OCI-LY7 (cell line): ENCODE measurements around the gene OGDHL. TPM values are rescaled to one million over a fixed set of nuclear protein-coding genes. Genes with fewer than 3 reads are reported as not detected.

ENCODE experiments used
- BruUV-seq: library from RNA; stranded (reverse); fragments of 400-500 nt; replicated peaks from 2 replicates; lab custom pipeline; 2021; lab: Mats Ljungman, UMichigan
- CTCF ChIA-PET: fragments of 300-600 bp; sonication (Branson Sonifier 250); formaldehyde crosslinking; loops from one replicate; lab custom pipeline; 2022; ENCODE audit warnings: antibody characterized with exemption; ENCODE audit not compliant: unreplicated experiment; lab: Charles Lee
- POLR2A ChIA-PET: fragments of 300-600 bp; sonication (Branson Sonifier 250); formaldehyde crosslinking; loops from one replicate; lab custom pipeline; 2022; ENCODE audit warnings: antibody characterized with exemption; lab: Charles Lee
- DNase-seq: peaks from one replicate; pipeline ENCODE4 v3.0.0-alpha.2; 2015; ENCODE audit warnings: low spot score
- H2AFZ ChIP-seq: fragments of 200-600 bp; sonication (generic), shearing (Covaris generic); 2 replicates; pipeline ENCODE4 v1.6.1; 2014; ENCODE audit warnings: mild to moderate bottlenecking, antibody characterized with exemption, low read length, moderate library complexity
- H3K27ac ChIP-seq: fragments of 200-600 bp; sonication (generic); 2 replicates; pipeline ENCODE4 v1.5.1; 2014; ENCODE audit warnings: mixed run types, low read depth, mild to moderate bottlenecking, moderate library complexity, low read length, inconsistent platforms; ENCODE audit not compliant: poor library complexity, severe bottlenecking
- H3K36me3 ChIP-seq: fragments of 200-600 bp; sonication (generic); 2 replicates; pipeline ENCODE4 v1.6.1; 2014; ENCODE audit warnings: mild to moderate bottlenecking, antibody characterized with exemption, low read length, moderate library complexity, mixed read lengths; ENCODE audit not compliant: insufficient read depth
- H3K4me1 ChIP-seq: fragments of 200-600 bp; sonication (generic); 2 replicates; pipeline ENCODE4 v1.5.1; 2014; ENCODE audit warnings: mild to moderate bottlenecking, low read length; ENCODE audit not compliant: insufficient read depth, poor library complexity, severe bottlenecking
- H3K4me2 ChIP-seq: fragments of 200-600 bp; sonication (generic); 2 replicates; pipeline ENCODE4 v1.6.1; 2014; ENCODE audit warnings: mild to moderate bottlenecking, low read length
- H3K4me3 ChIP-seq: fragments of 200-600 bp; sonication (generic); 2 replicates; pipeline ENCODE4 v1.5.1; 2014; ENCODE audit warnings: mild to moderate bottlenecking, low read depth, low read length; ENCODE audit not compliant: poor library complexity, severe bottlenecking
- H3K79me2 ChIP-seq: fragments of 200-600 bp; sonication (generic); 2 replicates; pipeline ENCODE4 v1.6.1; 2016; ENCODE audit warnings: low read depth, mild to moderate bottlenecking, low read length, moderate library complexity, mixed read lengths; ENCODE audit not compliant: insufficient read depth
- H3K9me2 ChIP-seq: fragments of 200-600 bp; sonication (generic); 2 replicates; pipeline ENCODE4 v1.6.1; 2016; ENCODE audit warnings: mild to moderate bottlenecking, low read length, mixed read lengths; ENCODE audit not compliant: insufficient read depth
- H3K9me3 ChIP-seq: fragments of 200-600 bp; sonication (generic); 2 replicates; pipeline ENCODE4 v1.6.1; 2014; ENCODE audit warnings: mild to moderate bottlenecking, mixed run types, low read length, mixed read lengths
- H4K20me1 ChIP-seq: fragments of 200-600 bp; sonication (generic); 2 replicates; pipeline ENCODE4 v1.6.1; 2014; ENCODE audit warnings: mild to moderate bottlenecking, antibody characterized with exemption, low read length, moderate library complexity, mixed read lengths; ENCODE audit not compliant: insufficient read depth
- CTCF ChIP-seq: fragments of 200-600 bp; sonication (generic); conservative IDR thresholded peaks from 2 replicates; pipeline ENCODE4 v1.5.1; 2014; ENCODE audit warnings: mild to moderate bottlenecking, antibody characterized with exemption, low read length, moderate library complexity, mixed read lengths
- EZH2phosphoT487 ChIP-seq: fragments of 200-600 bp; sonication (generic); IDR thresholded peaks from 2 replicates; pipeline ENCODE4 v1.6.1; 2018; ENCODE audit warnings: low read depth, borderline replicate concordance, mild to moderate bottlenecking, mixed run types, antibody characterized with exemption, low read length, moderate library complexity, mixed read lengths
- intact Hi-C: fragments of 100-400 bp; cut with micrococcal nuclease; formaldehyde crosslinking; loops from one replicate; pipeline ENCODE4 v1.10.0; 2022; ENCODE audit not compliant: unreplicated experiment
- total RNA-seq, 2 experiments: library from RNA; depleted of rRNA in 1 of 2; stranded (reverse); fragments of >200 nt in 1 of 2; shearing (Covaris generic) in 1 of 2; gene quantifications; 2 replicates each; pipeline ENCODE4 v1.2.3, GENCODE V29; 2014 to 2022

OGDHL gene
- total RNA-seq, 2 experiments from 2014 or later, result 0.23 TPM; not detected in 1

- H3K4me1 ChIP-seq, result no peaks in the 10 kb centered on the region
- DNase-seq, result no peak
- H3K27ac ChIP-seq, result no peak overlapping the region
- no TSS peak for BruUV-seq
- ChIA-PET POLR2A (no interaction called here), CTCF (no interaction called here)
- no peak overlapping the region for H3K4me3 ChIP-seq
- H4K20me1 ChIP-seq, result no peaks in the 10 kb centered on the region
- no peaks in the 10 kb centered on the region for H3K79me2 ChIP-seq
- no peaks in the 10 kb centered on the region for H3K36me3 ChIP-seq
- intact Hi-C loops, result no loop called here
- no peak for TF ChIP-seq EZH2phosphoT487
- H3K4me2 ChIP-seq, result no peak overlapping the region
- no peak overlapping the region for H2AFZ ChIP-seq
- H3K9me2 ChIP-seq, result no peaks in the 10 kb centered on the region
- H3K9me3 ChIP-seq, result no peaks in the 10 kb centered on the region
Measured at GRCh38 chr10:49750546-49750945, 11.6 kb downstream of the OGDHL start.

- ChIA-PET POLR2A (no interaction called here), CTCF (interaction anchor here (0.5 kb wide), 1 partner anchor 56 kb away, joined by 3 read pairs; no protein-coding TSS in a partner anchor)
- Histone ChIP-seq H2AFZ (no peak overlapping the region), H3K4me2 (no peak overlapping the region), H3K4me1 (no peaks in the 10 kb centered on the region), H4K20me1 (no peaks in the 10 kb centered on the region), H3K9me2 (no peaks in the 10 kb centered on the region), H3K9me3 (no peaks in the 10 kb centered on the region), H3K27ac (no peak overlapping the region), H3K36me3 (no peaks in the 10 kb centered on the region), H3K4me3 (no peak overlapping the region), H3K79me2 (no peaks in the 10 kb centered on the region)
- no TSS peak for BruUV-seq
- intact Hi-C loops, result no loop called here
- TF ChIP-seq CTCF (no peak), EZH2phosphoT487 (no peak)
- DNase-seq, result no peak
Measured at GRCh38 chr10:49749556-49750491, 12.3 kb downstream of the OGDHL start.

- ChIA-PET POLR2A (no interaction called here), CTCF (no interaction called here)
- no peaks in the 10 kb centered on the region for H3K9me3 ChIP-seq
- H2AFZ ChIP-seq, result no peak overlapping the region
- no peaks in the 10 kb centered on the region for H3K79me2 ChIP-seq
- no peaks in the 10 kb centered on the region for H3K4me1 ChIP-seq
- intact Hi-C loops, result no loop called here
- H3K4me3 ChIP-seq, result no peak overlapping the region
- H4K20me1 ChIP-seq, result no peaks in the 10 kb centered on the region
- no peaks in the 10 kb centered on the region for H3K9me2 ChIP-seq
- DNase-seq, result no peak
- TF ChIP-seq EZH2phosphoT487, result no peak
- TF ChIP-seq CTCF, result no peak
- no peak overlapping the region for H3K27ac ChIP-seq
- no peaks in the 10 kb centered on the region for H3K36me3 ChIP-seq
- H3K4me2 ChIP-seq, result no peak overlapping the region
- BruUV-seq, result no TSS peak
Measured at GRCh38 chr10:49749144-49749543, 13.0 kb downstream of the OGDHL start.
